GM23338 (cell line): Measurements from ENCODE around the gene MADCAM1. TPM values are rescaled to one million over a fixed set of nuclear protein-coding genes. Genes with fewer than 3 reads are reported as not detected.

Experiments used
- ATAC-seq: fragments of 200-7000 bp; cut with Tn5 transposase; 3 replicates; pipeline ENCODE4 v1.9.1; 2020
- DNase-seq: peaks from one replicate; pipeline ENCODE4 v3.0.0-alpha.2; 2015; ENCODE audit warnings: low spot score
- H2AFZ ChIP-seq: fragments of 200-600 bp; sonication (generic); 2 replicates; pipeline ENCODE4 v1.8.0; 2016; ENCODE audit warnings: antibody characterized with exemption, mild to moderate bottlenecking, moderate library complexity
- H3F3A ChIP-seq: fragments of 200-600 bp; sonication (generic); replicated peaks from 2 replicates; pipeline ENCODE4 v1.8.0; 2017; ENCODE audit warnings: antibody characterized with exemption, mixed run types, low read depth
- H3K27ac ChIP-seq: fragments of 200-600 bp; sonication (generic); 2 replicates; pipeline ENCODE4 v1.6.1; 2016; ENCODE audit warnings: low read depth
- H3K27me3 ChIP-seq: fragments of 200-600 bp; sonication (generic); 2 replicates; pipeline ENCODE4 v1.8.0; 2016; ENCODE audit warnings: mild to moderate bottlenecking, mixed run types, moderate library complexity; ENCODE audit not compliant: insufficient read depth
- H3K36me3 ChIP-seq: fragments of 200-600 bp; sonication (generic); 2 replicates; pipeline ENCODE4 v1.8.0; 2016; ENCODE audit warnings: mild to moderate bottlenecking; ENCODE audit not compliant: insufficient read depth
- H3K4me1 ChIP-seq: fragments of 200-600 bp; sonication (generic); 2 replicates; pipeline ENCODE4 v1.8.0; 2016; ENCODE audit warnings: mild to moderate bottlenecking, moderate library complexity; ENCODE audit not compliant: insufficient read depth
- H3K4me2 ChIP-seq: fragments of 200-600 bp; sonication (generic); 2 replicates; pipeline ENCODE4 v1.7.1; 2017; ENCODE audit warnings: mixed run types
- H3K4me3 ChIP-seq: fragments of 200-600 bp; sonication (generic); 2 replicates; pipeline ENCODE4 v1.6.1; 2016; ENCODE audit warnings: mixed run types
- H3K79me2 ChIP-seq: fragments of 200-600 bp; sonication (generic); replicated peaks from 2 replicates; pipeline ENCODE4 v1.8.0; 2017; ENCODE audit warnings: mild to moderate bottlenecking; ENCODE audit not compliant: insufficient read depth
- H3K9me2 ChIP-seq: fragments of 200-600 bp; sonication (generic); 2 replicates; pipeline ENCODE4 v1.8.0; 2017; ENCODE audit not compliant: insufficient read depth
- H4K20me1 ChIP-seq: fragments of 200-600 bp; sonication (generic); replicated peaks from 2 replicates; pipeline ENCODE4 v1.8.0; 2017; ENCODE audit warnings: mild to moderate bottlenecking; ENCODE audit not compliant: insufficient read depth
- H3K27ac Mint-ChIP-seq: 2 replicates; pipeline ENCODE4 v1.8.0; 2020; ENCODE audit warnings: inconsistent platforms, mild to moderate bottlenecking, moderate library complexity, mixed read lengths
- H3K27me3 Mint-ChIP-seq: 3 replicates; pipeline ENCODE4 v1.8.0; 2022; ENCODE audit warnings: low read depth, mild to moderate bottlenecking, moderate library complexity, mixed read lengths, inconsistent platforms; ENCODE audit not compliant: insufficient read depth, poor library complexity
- H3K36me3 Mint-ChIP-seq: 3 replicates; pipeline ENCODE4 v1.8.0; 2021; ENCODE audit warnings: low read depth, mild to moderate bottlenecking, inconsistent platforms, moderate library complexity, mixed read lengths
- H3K4me1 Mint-ChIP-seq: 3 replicates; pipeline ENCODE4 v1.8.0; 2020; ENCODE audit warnings: mild to moderate bottlenecking, inconsistent platforms, mixed read lengths
- H3K4me3 Mint-ChIP-seq: 3 replicates; pipeline ENCODE4 v1.8.0; 2021; ENCODE audit warnings: moderate library complexity, mild to moderate bottlenecking, inconsistent platforms, mixed read lengths
- H3K9me3 Mint-ChIP-seq: 3 replicates; pipeline ENCODE4 v1.8.0; 2020; ENCODE audit warnings: moderate library complexity, mild to moderate bottlenecking, inconsistent platforms, mixed read lengths
- CREB1 ChIP-seq: fragments of 250-450 bp; sonication (Bioruptor Pico); IDR thresholded peaks from 2 replicates; pipeline ENCODE4 v1.5.0; 2020; ENCODE audit warnings: low read depth, mild to moderate bottlenecking, moderate library complexity
- ETS1 ChIP-seq: IDR thresholded peaks from 2 replicates; pipeline ENCODE4 v1.6.1; 2016; ENCODE audit warnings: antibody characterized with exemption
- EZH2phosphoT487 ChIP-seq: fragments of 200-600 bp; sonication (generic); IDR thresholded peaks from one replicate; pipeline ENCODE4 v1.8.1; 2018; ENCODE audit warnings: antibody characterized with exemption; ENCODE audit not compliant: unreplicated experiment
- JUNB ChIP-seq: IDR thresholded peaks from one replicate; pipeline ENCODE4 v1.6.1; 2016; ENCODE audit warnings: antibody characterized with exemption; ENCODE audit not compliant: unreplicated experiment
- NANOG ChIP-seq: IDR thresholded peaks from 2 replicates; pipeline ENCODE4 v1.6.1; 2016; ENCODE audit warnings: antibody characterized with exemption, borderline replicate concordance
- REST ChIP-seq: IDR thresholded peaks from one replicate; pipeline ENCODE4 v1.6.1; 2018; ENCODE audit warnings: antibody characterized with exemption; ENCODE audit not compliant: unreplicated experiment
- STAT1 ChIP-seq: IDR thresholded peaks from one replicate; pipeline ENCODE4 v1.6.1; 2016; ENCODE audit warnings: antibody characterized with exemption; ENCODE audit not compliant: unreplicated experiment
- ZNF114 ChIP-seq: fragments of 250-450 bp; sonication (Bioruptor Pico); IDR thresholded peaks from 2 replicates; pipeline ENCODE4 v1.5.0; 2020; ENCODE audit warnings: mild to moderate bottlenecking, moderate library complexity
- ZNF331 ChIP-seq: fragments of 250-450 bp; sonication (Bioruptor Pico); IDR thresholded peaks from 2 replicates; pipeline ENCODE4 v1.5.0; 2020; ENCODE audit warnings: low read depth, mild to moderate bottlenecking, moderate library complexity
- polyA plus RNA-seq: library from polyadenylated mRNA; unstranded; fragments of >200 nt; fragmentation: Nextera tagmentation; extraction: Ambion mirVana; gene quantifications from 2 replicates; pipeline ENCODE4 v1.2.1, GENCODE V29; 2016
- total RNA-seq: library from RNA; depleted of rRNA; stranded (reverse); fragments of >200 nt; shearing (Covaris generic); gene quantifications from 2 replicates; pipeline ENCODE4 v1.2.3, GENCODE V29; 2014
- TF ChIP-seq, protein P1 (sequence below), 2 experiments: fragments of 200-600 bp in 1 of 2; sonication (generic) in 1 of 2; conservative IDR thresholded peaks; 2 replicates each; pipeline versions ENCODE4 v1.5.1 to v1.6.1; 2016 to 2017; ENCODE audit warnings: antibody characterized with exemption in 2 of 2, low read depth in 2 of 2, mild to moderate bottlenecking in 2 of 2, moderate library complexity in 1 of 2

The MADCAM1 gene
- total and polyA plus RNA-seq, 2 experiments from 2014 or later, result 2.1 to 2.5 TPM

GRCh38 chr19:452829-453228 is 43.5 kb upstream of the MADCAM1 start (continued):
- TF ChIP-seq STAT1 (no peak), ETS1 (no peak)

DNA sequence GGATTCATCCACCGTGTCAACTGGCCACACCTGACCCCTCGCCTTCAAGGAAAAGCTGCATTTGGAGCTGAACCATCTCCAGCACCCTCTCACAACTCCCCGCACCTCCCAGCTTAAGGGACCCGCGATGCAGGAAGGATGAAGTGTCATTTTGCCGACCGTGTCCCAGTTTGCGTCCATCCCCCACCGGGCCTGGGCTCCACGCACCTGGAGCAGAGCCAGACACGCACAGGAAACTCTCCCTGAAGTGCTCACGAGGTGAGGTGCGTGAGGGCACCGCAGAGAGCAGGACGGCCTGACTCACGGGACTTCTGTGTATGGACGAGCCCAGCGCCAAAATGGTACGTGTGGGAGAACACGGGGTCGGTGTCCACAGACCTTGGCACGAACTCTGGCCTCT is 42.7 kb upstream of the MADCAM1 start:
- Histone ChIP-seq H3K79me2 (no peaks in the 10 kb centered on the region), H3K4me1 (no peaks in the 10 kb centered on the region), H4K20me1 (no peaks in the 10 kb centered on the region), H3K36me3 (no peaks in the 10 kb centered on the region), H2AFZ (no peak overlapping the region), H3K27ac (no peak overlapping the region), H3K9me2 (no peaks in the 10 kb centered on the region), H3K4me3 (no peak overlapping the region), H3F3A (0 out of 2 replicates have a peak, but pooled peaks cover 4% of the 10 kb centered on the region), H3K4me2 (no peak overlapping the region), H3K27me3 (no peaks in the 10 kb centered on the region)
- DNase-seq (no peak), ATAC-seq (no peak)
- Mint-ChIP-seq H3K4me3 (no peak overlapping the region), H3K27me3 (peaks cover 10% of the 10 kb centered on the region), H3K36me3 (peaks cover 10% of the 10 kb centered on the region), H3K27ac (no peak overlapping the region), H3K9me3 (peaks cover 38% of the 10 kb centered on the region), H3K4me1 (peaks cover 2% of the 10 kb centered on the region; the same call in 1 of the 3 replicates)
- no peak for TF ChIP-seq CREB1 (CRISPR knock-in tag)
- no peak for TF ChIP-seq NANOG
- no peak for TF ChIP-seq EZH2phosphoT487

DNA sequence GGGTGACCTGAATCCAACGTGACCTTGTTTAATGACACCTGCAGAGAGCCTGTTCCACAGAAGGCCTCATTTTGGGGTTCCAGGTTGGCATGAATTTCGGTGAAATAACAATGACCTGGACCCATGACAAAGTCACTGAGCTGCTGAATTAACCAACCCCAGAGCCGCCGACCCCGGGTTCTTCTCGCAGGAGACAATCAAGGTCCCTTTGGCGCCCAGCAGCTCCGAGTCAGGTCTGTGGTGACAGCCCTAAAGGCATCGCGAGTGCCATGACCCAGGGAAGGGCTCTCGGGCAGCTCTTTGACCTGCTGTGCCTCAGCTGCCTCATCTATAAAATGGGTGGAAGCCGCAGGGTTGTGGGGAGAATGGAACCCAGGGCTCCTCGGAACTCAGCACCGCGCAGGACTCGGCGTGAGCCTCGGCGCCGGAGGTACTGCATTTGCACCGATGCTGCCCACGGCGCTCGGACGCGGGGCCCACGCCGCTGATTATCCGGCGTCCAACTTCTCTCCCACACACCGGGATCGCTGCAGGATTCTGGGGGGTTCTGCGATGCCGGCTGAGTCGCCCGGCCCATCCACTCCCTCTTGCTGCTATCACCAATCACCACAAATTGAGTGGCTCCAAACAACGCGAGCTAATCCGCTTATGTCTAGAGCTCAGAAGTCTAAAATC is 41.1 kb upstream of the MADCAM1 start:
- no peak overlapping the region for H3K4me2 ChIP-seq
- peaks cover 9% of the 10 kb centered on the region for H3K36me3 Mint-ChIP-seq
- H3K4me3 Mint-ChIP-seq, result no peak overlapping the region
- H4K20me1 ChIP-seq, result no peaks in the 10 kb centered on the region
- H3K27me3 ChIP-seq, result peaks cover 14% of the 10 kb centered on the region
- H3K4me1 ChIP-seq, result no peaks in the 10 kb centered on the region; the same call in 1 of the 2 replicates
- no peak for ATAC-seq
- peaks cover 7% of the 10 kb centered on the region; the same call in 2 of the 3 replicates for H3K4me1 Mint-ChIP-seq
- H3K9me3 Mint-ChIP-seq, result peaks cover 34% of the 10 kb centered on the region
- H3K79me2 ChIP-seq, result no peaks in the 10 kb centered on the region
- no peaks in the 10 kb centered on the region for H3K36me3 ChIP-seq
- TF ChIP-seq EZH2phosphoT487 (no peak), CREB1 (CRISPR knock-in tag) (no peak), STAT1 (no peak)
- H3K27me3 Mint-ChIP-seq, result peaks cover 14% of the 10 kb centered on the region
- 0 out of 2 replicates have a peak, but pooled peaks cover 4% of the 10 kb centered on the region for H3F3A ChIP-seq
- H3K27ac Mint-ChIP-seq, result no peak overlapping the region
- no peak for DNase-seq
- H3K27ac ChIP-seq, result no peak overlapping the region
- no peaks in the 10 kb centered on the region for H3K9me2 ChIP-seq
- H3K4me3 ChIP-seq, result no peak overlapping the region
- H2AFZ ChIP-seq, result no peak overlapping the region

- Histone ChIP-seq H2AFZ (no peak overlapping the region), H3K27ac (no peak overlapping the region), H4K20me1 (no peaks in the 10 kb centered on the region), H3K4me3 (no peak overlapping the region), H3K36me3 (no peaks in the 10 kb centered on the region), H3K79me2 (no peaks in the 10 kb centered on the region), H3K4me2 (no peak overlapping the region), H3K4me1 (no peaks in the 10 kb centered on the region; the same call in 1 of the 2 replicates), H3K9me2 (no peaks in the 10 kb centered on the region), H3F3A (0 out of 2 replicates have a peak, but pooled peaks cover 1% of the 10 kb centered on the region), H3K27me3 (peaks cover 15% of the 10 kb centered on the region)
- no peak for DNase-seq
- H3K4me3 Mint-ChIP-seq, result no peak overlapping the region
- H3K9me3 Mint-ChIP-seq, result peaks cover 26% of the 10 kb centered on the region
- peaks cover 12% of the 10 kb centered on the region for H3K27me3 Mint-ChIP-seq
- no peak overlapping the region for H3K27ac Mint-ChIP-seq
- H3K36me3 Mint-ChIP-seq, result peaks cover 2% of the 10 kb centered on the region; the same call in 1 of the 3 replicates
- ATAC-seq, result no peak
- peaks cover 7% of the 10 kb centered on the region; the same call in 2 of the 3 replicates for H3K4me1 Mint-ChIP-seq
- no peak for TF ChIP-seq STAT1
- TF ChIP-seq, protein P1, sequence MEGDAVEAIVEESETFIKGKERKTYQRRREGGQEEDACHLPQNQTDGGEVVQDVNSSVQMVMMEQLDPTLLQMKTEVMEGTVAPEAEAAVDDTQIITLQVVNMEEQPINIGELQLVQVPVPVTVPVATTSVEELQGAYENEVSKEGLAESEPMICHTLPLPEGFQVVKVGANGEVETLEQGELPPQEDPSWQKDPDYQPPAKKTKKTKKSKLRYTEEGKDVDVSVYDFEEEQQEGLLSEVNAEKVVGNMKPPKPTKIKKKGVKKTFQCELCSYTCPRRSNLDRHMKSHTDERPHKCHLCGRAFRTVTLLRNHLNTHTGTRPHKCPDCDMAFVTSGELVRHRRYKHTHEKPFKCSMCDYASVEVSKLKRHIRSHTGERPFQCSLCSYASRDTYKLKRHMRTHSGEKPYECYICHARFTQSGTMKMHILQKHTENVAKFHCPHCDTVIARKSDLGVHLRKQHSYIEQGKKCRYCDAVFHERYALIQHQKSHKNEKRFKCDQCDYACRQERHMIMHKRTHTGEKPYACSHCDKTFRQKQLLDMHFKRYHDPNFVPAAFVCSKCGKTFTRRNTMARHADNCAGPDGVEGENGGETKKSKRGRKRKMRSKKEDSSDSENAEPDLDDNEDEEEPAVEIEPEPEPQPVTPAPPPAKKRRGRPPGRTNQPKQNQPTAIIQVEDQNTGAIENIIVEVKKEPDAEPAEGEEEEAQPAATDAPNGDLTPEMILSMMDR (conservative IDR thresholded peaks at IDR 0.05; ENCODE audit: low read depth in 2 of 2), result no peak
- TF ChIP-seq ZNF114 (CRISPR knock-in tag), result no peak
- no peak for TF ChIP-seq JUNB
- no peak for TF ChIP-seq REST
- TF ChIP-seq ZNF331 (CRISPR knock-in tag), result no peak
Observed at GRCh38 chr19:455851-456546, 40.3 kb upstream of the MADCAM1 start.
